ENCODE results near the gene NPC2. TPM values are rescaled to one million over a fixed set of nuclear protein-coding genes. Genes with fewer than 3 reads are reported as not detected.

Gene NPC2
- total RNA-seq, 1 experiment from 2014 or later, result 195 TPM

DNA sequence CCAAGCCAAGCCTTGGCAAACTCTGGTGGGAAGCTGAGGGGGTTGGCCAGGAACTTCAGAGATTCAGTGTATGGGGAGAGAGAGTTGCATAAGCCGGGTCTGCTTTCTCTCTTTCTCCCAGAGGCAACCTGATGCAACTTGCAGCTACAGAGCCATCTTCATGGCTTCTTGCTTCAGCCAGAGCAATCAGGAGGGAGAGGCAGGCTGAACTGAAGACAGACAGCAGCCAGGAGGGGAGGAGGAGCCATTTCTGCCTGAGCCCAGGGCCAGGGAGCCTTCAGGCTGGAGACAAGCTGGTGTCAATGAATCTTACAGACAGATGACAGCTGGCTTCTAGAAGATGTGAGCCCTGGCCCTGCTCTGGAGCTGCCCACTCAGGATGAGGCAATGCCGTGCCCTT, 18.7 kb downstream of the NPC2 start:
- no peak overlapping the region for H3K27ac ChIP-seq (ENCODE audit: low read length)
- DNase-seq (no peak), ATAC-seq (no peak)
- no peak overlapping the region for H2AFZ ChIP-seq (ENCODE audit: low read length)
- no peak overlapping the region for H3K4me2 ChIP-seq (ENCODE audit: low read length)
- H3K9me3 ChIP-seq (ENCODE audit: low read length), result no peaks in the 10 kb centered on the region
- POLR2A ChIA-PET (ENCODE audit: unreplicated experiment), result no interaction called here
- CTCF ChIA-PET, result no interaction called here
- no peaks in the 10 kb centered on the region for H4K20me1 ChIP-seq (ENCODE audit: low read length)
- no peaks in the 10 kb centered on the region for H3K9me2 ChIP-seq (replicated peaks; ENCODE audit: low read length)
- no peak overlapping the region for H3K9ac ChIP-seq (ENCODE audit: low read length)
- no peaks in the 10 kb centered on the region for H3K79me2 ChIP-seq (ENCODE audit: low read length)
- intact Hi-C loops (cut with micrococcal nuclease), result no loop called here
- BruUV-seq (replicated peaks), result no TSS peak
- no peaks in the 10 kb centered on the region for H3K4me1 ChIP-seq (ENCODE audit: insufficient read depth, low read length)
- H3K36me3 ChIP-seq (ENCODE audit: low read depth, low read length), result peaks cover 5% of the 10 kb centered on the region; the same call in 1 of the 2 replicates
- H3K4me3 ChIP-seq (ENCODE audit: low read length), result no peak overlapping the region
- TF ChIP-seq, protein P1, sequence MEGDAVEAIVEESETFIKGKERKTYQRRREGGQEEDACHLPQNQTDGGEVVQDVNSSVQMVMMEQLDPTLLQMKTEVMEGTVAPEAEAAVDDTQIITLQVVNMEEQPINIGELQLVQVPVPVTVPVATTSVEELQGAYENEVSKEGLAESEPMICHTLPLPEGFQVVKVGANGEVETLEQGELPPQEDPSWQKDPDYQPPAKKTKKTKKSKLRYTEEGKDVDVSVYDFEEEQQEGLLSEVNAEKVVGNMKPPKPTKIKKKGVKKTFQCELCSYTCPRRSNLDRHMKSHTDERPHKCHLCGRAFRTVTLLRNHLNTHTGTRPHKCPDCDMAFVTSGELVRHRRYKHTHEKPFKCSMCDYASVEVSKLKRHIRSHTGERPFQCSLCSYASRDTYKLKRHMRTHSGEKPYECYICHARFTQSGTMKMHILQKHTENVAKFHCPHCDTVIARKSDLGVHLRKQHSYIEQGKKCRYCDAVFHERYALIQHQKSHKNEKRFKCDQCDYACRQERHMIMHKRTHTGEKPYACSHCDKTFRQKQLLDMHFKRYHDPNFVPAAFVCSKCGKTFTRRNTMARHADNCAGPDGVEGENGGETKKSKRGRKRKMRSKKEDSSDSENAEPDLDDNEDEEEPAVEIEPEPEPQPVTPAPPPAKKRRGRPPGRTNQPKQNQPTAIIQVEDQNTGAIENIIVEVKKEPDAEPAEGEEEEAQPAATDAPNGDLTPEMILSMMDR (conservative IDR thresholded peaks at IDR 0.05; ENCODE audit: low read depth, low read length), result no peak
- TF ChIP-seq EZH2phosphoT487 (IDR thresholded peaks at IDR 0.05; ENCODE audit: borderline replicate concordance, low read length) (no peak), EZH2 (IDR thresholded peaks at IDR 0.05; ENCODE audit: low read length, unreplicated experiment) (no peak)
- no peaks in the 10 kb centered on the region for H3F3A ChIP-seq (ENCODE audit: low read length, unreplicated experiment)
- H3K27me3 ChIP-seq (ENCODE audit: low read length), result no peaks in the 10 kb centered on the region

- intact Hi-C loops (cut with micrococcal nuclease), result no loop called here
- no peak overlapping the region for H3K4me2 ChIP-seq (ENCODE audit: low read length)
- POLR2A ChIA-PET (ENCODE audit: unreplicated experiment), result no interaction called here
- H4K20me1 ChIP-seq (ENCODE audit: low read length), result no peaks in the 10 kb centered on the region
- H3K9me2 ChIP-seq (replicated peaks; ENCODE audit: low read length), result no peaks in the 10 kb centered on the region
- H2AFZ ChIP-seq (ENCODE audit: low read length), result no peak overlapping the region
- no peaks in the 10 kb centered on the region for H3K79me2 ChIP-seq (ENCODE audit: low read length)
- no peaks in the 10 kb centered on the region for H3F3A ChIP-seq (ENCODE audit: low read length, unreplicated experiment)
- no peaks in the 10 kb centered on the region for H3K4me1 ChIP-seq (ENCODE audit: insufficient read depth, low read length)
- TF ChIP-seq EZH2phosphoT487 (IDR thresholded peaks at IDR 0.05; ENCODE audit: borderline replicate concordance, low read length), result no peak
- TF ChIP-seq, protein P1 (conservative IDR thresholded peaks at IDR 0.05; ENCODE audit: low read depth, low read length), result no peak
- TF ChIP-seq EZH2 (IDR thresholded peaks at IDR 0.05; ENCODE audit: low read length, unreplicated experiment), result no peak
- no peak overlapping the region for H3K4me3 ChIP-seq (ENCODE audit: low read length)
- ATAC-seq (no peak), DNase-seq (no peak)
- H3K36me3 ChIP-seq (ENCODE audit: low read depth, low read length), result no peaks in the 10 kb centered on the region
- H3K27me3 ChIP-seq (ENCODE audit: low read length), result no peaks in the 10 kb centered on the region
- H3K27ac ChIP-seq (ENCODE audit: low read length), result no peak overlapping the region
- BruUV-seq (replicated peaks), result no TSS peak
- no peaks in the 10 kb centered on the region for H3K9me3 ChIP-seq (ENCODE audit: low read length)
- no peak overlapping the region for H3K9ac ChIP-seq (ENCODE audit: low read length)
- CTCF ChIA-PET, result no interaction called here
Measured at GRCh38 chr14:74472601-74473000, 20.5 kb downstream of the NPC2 start.

DNA sequence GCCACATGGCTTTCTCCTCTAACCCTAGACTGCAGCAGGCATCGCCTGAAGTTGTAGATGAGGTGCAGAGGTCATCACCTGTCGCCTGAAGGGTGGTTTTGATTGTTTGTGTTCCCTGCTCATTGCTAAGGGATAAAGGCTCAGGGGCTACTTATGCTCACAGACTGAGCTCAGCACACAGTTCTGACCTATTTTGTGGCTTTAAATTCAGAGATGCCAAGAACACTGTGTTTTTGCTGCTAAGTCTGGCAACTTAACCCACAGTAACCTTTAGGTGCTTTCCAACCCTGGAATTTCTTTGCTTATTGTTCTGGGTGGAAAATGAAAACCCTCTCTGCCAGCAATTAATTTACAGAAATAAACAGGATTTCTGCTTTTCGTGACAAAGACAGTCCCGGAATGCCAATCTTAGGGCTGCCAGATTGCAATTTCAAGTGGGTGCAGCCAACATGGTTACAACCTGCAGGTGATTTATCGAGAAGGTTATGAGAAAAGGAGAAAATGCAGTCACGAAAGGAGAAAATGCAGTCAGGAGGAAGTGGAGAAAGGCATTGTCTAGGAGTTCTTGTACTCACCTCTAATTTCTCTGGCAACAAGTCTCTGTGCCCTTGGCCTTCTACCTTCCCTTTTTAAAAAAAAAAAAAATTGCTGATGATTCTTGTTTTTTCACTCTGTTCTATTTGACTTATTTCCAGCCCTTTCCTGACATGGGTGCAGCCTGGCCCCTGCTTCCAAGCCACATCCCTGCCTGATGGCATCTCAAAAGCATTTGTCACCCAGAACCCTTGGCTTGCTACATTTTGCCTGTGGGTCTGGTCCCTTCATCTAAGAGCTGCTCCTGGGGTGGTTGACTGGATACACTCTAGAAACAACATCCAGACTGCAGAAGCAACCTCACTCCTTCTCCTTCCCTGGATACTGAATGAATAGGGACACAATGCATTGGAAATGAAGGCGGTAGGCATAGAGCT, 23.3 kb downstream of the NPC2 start:
- no peak overlapping the region for H3K27ac ChIP-seq (ENCODE audit: low read length)
- TF ChIP-seq, protein P1 (conservative IDR thresholded peaks at IDR 0.05; ENCODE audit: low read depth, low read length), result no peak
- no peak for TF ChIP-seq EZH2 (IDR thresholded peaks at IDR 0.05; ENCODE audit: low read length, unreplicated experiment)
- TF ChIP-seq EZH2phosphoT487 (IDR thresholded peaks at IDR 0.05; ENCODE audit: borderline replicate concordance, low read length), result no peak
- no peaks in the 10 kb centered on the region for H3K9me3 ChIP-seq (ENCODE audit: low read length)
- H3F3A ChIP-seq (ENCODE audit: low read length, unreplicated experiment), result no peaks in the 10 kb centered on the region
- H3K79me2 ChIP-seq (ENCODE audit: low read length), result no peaks in the 10 kb centered on the region
- no peak overlapping the region for H3K9ac ChIP-seq (ENCODE audit: low read length)
- H3K27me3 ChIP-seq (ENCODE audit: low read length), result no peaks in the 10 kb centered on the region
- no peaks in the 10 kb centered on the region for H3K4me1 ChIP-seq (ENCODE audit: insufficient read depth, low read length)
- H4K20me1 ChIP-seq (ENCODE audit: low read length), result no peaks in the 10 kb centered on the region
- ChIA-PET POLR2A (ENCODE audit: unreplicated experiment) (no interaction called here), CTCF (no interaction called here)
- no peak overlapping the region for H2AFZ ChIP-seq (ENCODE audit: low read length)
- H3K4me3 ChIP-seq (ENCODE audit: low read length), result no peak overlapping the region
- DNase-seq (no peak), ATAC-seq (no peak)
- no peak overlapping the region for H3K4me2 ChIP-seq (ENCODE audit: low read length)
- no peaks in the 10 kb centered on the region for H3K36me3 ChIP-seq (ENCODE audit: low read depth, low read length)
- no peaks in the 10 kb centered on the region for H3K9me2 ChIP-seq (replicated peaks; ENCODE audit: low read length)
- BruUV-seq (replicated peaks), result no TSS peak
- intact Hi-C loops (cut with micrococcal nuclease), result no loop called here
